HL-60/S4 treated with retinoic acid at 250 ng/mL for 4 days and 3 days (cell line): ENCODE data around the gene TFF3.
"Not testable (repeated sequence)": the region's sequence is repeated elsewhere in the genome, so short reads cannot be mapped to it uniquely, and the experiment has no call there.

Experiments
- in situ Hi-C: fragments of 300-500 bp; cut with MboI; formaldehyde crosslinking; loops from 2 replicates; pipeline ENCODE4 v1.7.0; 2022; ENCODE audit warnings: low sequenced_read_pairs

TFF3 gene

GRCh38 chr21:42306366-42307035 is 8.7 kb downstream of the TFF3 start:
- in situ Hi-C loops: no loop called here

- in situ Hi-C loops: no loop called here
Measured at GRCh38 chr21:42305707-42306147, 9.5 kb downstream of the TFF3 start.

- in situ Hi-C loops: no loop called here
Measured at GRCh38 chr21:42304556-42305454, 10.4 kb downstream of the TFF3 start.

- in situ Hi-C loops: no loop called here
Measured at GRCh38 chr21:42303443-42303842, 11.8 kb downstream of the TFF3 start.

GRCh38 chr21:42302794-42303193 is 12.4 kb downstream of the TFF3 start:
- in situ Hi-C loops: no loop called here

GRCh38 chr21:42302076-42302650 is 13.0 kb downstream of the TFF3 start:
- in situ Hi-C loops: no loop called here

- in situ Hi-C loops: no loop called here
Measured at GRCh38 chr21:42301371-42302075, 13.7 kb downstream of the TFF3 start.

GRCh38 chr21:42300956-42301355 is 14.3 kb downstream of the TFF3 start:
- in situ Hi-C loops: no loop called here

GRCh38 chr21:42300045-42300583 is 15.1 kb downstream of the TFF3 start:
- in situ Hi-C loops: no loop called here

- in situ Hi-C loops: no loop called here
Measured at GRCh38 chr21:42299324-42300044, 15.7 kb downstream of the TFF3 start.

- in situ Hi-C loops: no loop called here
Measured at GRCh38 chr21:42298657-42299056, 16.6 kb downstream of the TFF3 start.

GRCh38 chr21:42298237-42298636 is 17.0 kb downstream of the TFF3 start:
- in situ Hi-C loops: no loop called here

- in situ Hi-C loops: no loop called here
Measured at GRCh38 chr21:42297377-42297776, 17.8 kb downstream of the TFF3 start.

- in situ Hi-C loops: no loop called here
Measured at GRCh38 chr21:42296501-42296900, 18.7 kb downstream of the TFF3 start.

- in situ Hi-C loops: no loop called here
Measured at GRCh38 chr21:42295845-42296244, 19.4 kb downstream of the TFF3 start.

- in situ Hi-C loops: no loop called here
Measured at GRCh38 chr21:42294273-42294880, 20.8 kb downstream of the TFF3 start.

GRCh38 chr21:42293649-42294272 is 21.4 kb downstream of the TFF3 start:
- in situ Hi-C loops: no loop called here

- in situ Hi-C loops: not testable (repeated sequence)
Measured at GRCh38 chr21:42292563-42293142, 22.6 kb downstream of the TFF3 start.
